Pulmonary artery endothelial cell (primary cell): ENCODE data around the gene TBC1D8. TPM values are rescaled to one million over a fixed set of nuclear protein-coding genes. Genes with fewer than 3 reads are reported as not detected.

ENCODE experiments used
- DNase-seq: peaks from one replicate; pipeline ENCODE4 v3.0.0-alpha.2; 2011; ENCODE audit warnings: low read depth, low spot score
- total RNA-seq: library from RNA; depleted of rRNA; stranded (reverse); fragments of >200 nt; gene quantifications from 2 replicates; pipeline ENCODE4 v1.2.3, GENCODE V29; 2014

Gene TBC1D8
- total RNA-seq, 1 donor from 2014 or later = 52.5 TPM

GRCh38 chr2:100982431-100982861 is 168.7 kb downstream of the TBC1D8 start:
- no peak for DNase-seq

GRCh38 chr2:100981011-100981410 is 170.2 kb downstream of the TBC1D8 start:
- no peak for DNase-seq

- no peak for DNase-seq
Measured at GRCh38 chr2:100980046-100980445, 171.1 kb downstream of the TBC1D8 start.

GRCh38 chr2:100978582-100979191 is 172.5 kb downstream of the TBC1D8 start:
- peak; percentile 72 for DNase-seq

- DNase-seq = no peak
Measured at GRCh38 chr2:100977511-100977910, 173.7 kb downstream of the TBC1D8 start.

- DNase-seq = no peak
Measured at GRCh38 chr2:100976645-100977391, 174.4 kb downstream of the TBC1D8 start.

GRCh38 chr2:100976061-100976460 is 175.1 kb downstream of the TBC1D8 start:
- no peak for DNase-seq

GRCh38 chr2:100975521-100975785 is 175.7 kb downstream of the TBC1D8 start:
- DNase-seq = no peak

- no peak for DNase-seq
Measured at GRCh38 chr2:100974712-100975520, 176.3 kb downstream of the TBC1D8 start.

GRCh38 chr2:100972452-100972851 is 178.7 kb downstream of the TBC1D8 start:
- DNase-seq = no peak

GRCh38 chr2:100971221-100971620 is 180.0 kb downstream of the TBC1D8 start:
- DNase-seq = no peak

GRCh38 chr2:100969998-100970397 is 181.2 kb downstream of the TBC1D8 start:
- DNase-seq = no peak

GRCh38 chr2:100968146-100969145 is 182.7 kb downstream of the TBC1D8 start:
- DNase-seq = no peak

- DNase-seq = no peak
Measured at GRCh38 chr2:100967716-100968115, 183.5 kb downstream of the TBC1D8 start.

GRCh38 chr2:100965596-100965995 is 185.6 kb downstream of the TBC1D8 start:
- DNase-seq = no peak

- DNase-seq = no peak
Measured at GRCh38 chr2:100964681-100965169, 186.5 kb downstream of the TBC1D8 start.

GRCh38 chr2:100964222-100964621 is 187.0 kb downstream of the TBC1D8 start:
- DNase-seq = no peak

GRCh38 chr2:100963026-100963375 is 188.2 kb downstream of the TBC1D8 start:
- DNase-seq = no peak

- no peak for DNase-seq
Measured at GRCh38 chr2:100962366-100963025, 188.7 kb downstream of the TBC1D8 start.

GRCh38 chr2:100960688-100961087 is 190.5 kb downstream of the TBC1D8 start:
- DNase-seq = no peak
